HG03442 (cell line): ENCODE data around the gene VSIR.
A peak's percentile ranks its signal among the peaks of the same experiment; 100 is the strongest.

ENCODE experiments used
- ATAC-seq: cut with Tn5 transposase; IDR thresholded peaks from one replicate; pipeline ENCODE4 v1.9.1; 2021; ENCODE audit warnings: mild to moderate bottlenecking, moderate library complexity; ENCODE audit not compliant: unreplicated experiment

VSIR gene

GRCh38 chr10:71735709-71736569 is 37.4 kb downstream of the VSIR start:
- ATAC-seq = no peak

- ATAC-seq = no peak
Measured at GRCh38 chr10:71734797-71735196, 38.5 kb downstream of the VSIR start.

GRCh38 chr10:71731791-71732190 is 41.5 kb downstream of the VSIR start:
- no peak for ATAC-seq

DNA sequence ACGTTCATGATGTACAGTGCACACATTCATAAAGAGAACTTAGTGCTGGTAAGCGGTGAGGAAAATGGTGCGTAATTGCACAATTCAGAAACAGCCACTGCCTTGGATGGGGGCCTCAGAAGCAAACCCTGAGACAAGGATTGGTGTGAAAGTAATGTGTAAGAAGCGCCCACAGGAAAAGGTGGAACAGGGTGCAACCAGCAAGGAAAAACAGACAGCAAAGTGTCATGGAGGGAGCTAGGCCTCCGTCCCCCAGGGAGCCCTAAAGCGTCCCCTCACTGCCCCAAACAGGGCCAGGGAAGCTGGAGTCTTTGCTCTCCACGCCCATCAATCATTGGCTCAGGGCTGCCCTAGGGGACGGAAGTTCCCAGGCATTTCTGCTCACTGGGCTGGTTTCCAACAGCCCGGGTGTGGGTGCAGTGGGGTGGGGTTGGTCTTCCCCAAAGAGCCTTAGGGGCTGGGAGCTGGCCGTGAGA is 44.1 kb downstream of the VSIR start:
- no peak for ATAC-seq

GRCh38 chr10:71727738-71728737 is 45.3 kb downstream of the VSIR start:
- ATAC-seq = peak; percentile 54

GRCh38 chr10:71727105-71727737 is 46.1 kb downstream of the VSIR start:
- peak; percentile 32 for ATAC-seq

GRCh38 chr10:71726580-71727104 is 46.7 kb downstream of the VSIR start:
- ATAC-seq = peak; percentile 9

DNA sequence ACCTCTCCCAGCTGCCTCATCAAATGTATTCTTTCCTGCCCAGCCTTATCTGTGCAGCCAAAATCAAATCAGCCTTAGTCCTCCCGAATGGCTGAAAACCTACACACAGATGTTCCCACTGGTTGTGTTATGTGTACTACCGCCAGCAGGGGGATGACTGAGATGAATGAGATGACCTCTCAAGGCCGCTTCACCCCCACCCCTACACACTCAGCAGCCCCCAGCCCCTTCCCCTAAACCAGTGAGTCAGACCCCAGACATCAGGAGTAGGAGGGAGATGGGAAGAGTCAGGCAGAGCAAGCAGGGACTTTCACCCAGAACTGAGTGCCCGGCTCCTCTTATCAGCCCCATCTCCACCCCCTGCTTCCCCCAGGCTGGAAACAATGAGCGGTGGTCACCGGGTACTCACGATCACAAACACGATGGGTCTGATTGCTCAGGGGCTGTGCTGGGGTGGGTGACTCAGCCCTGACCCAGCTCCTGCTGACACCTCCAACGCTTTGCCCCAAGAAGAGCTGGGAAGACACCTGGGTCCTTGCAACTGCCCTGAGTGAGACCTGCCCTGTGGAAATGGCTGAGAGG is 47.2 kb downstream of the VSIR start:
- no peak for ATAC-seq

- no peak for ATAC-seq
Measured at GRCh38 chr10:71725249-71725648, 48.1 kb downstream of the VSIR start.

- no peak for ATAC-seq
Measured at GRCh38 chr10:71724539-71724938, 48.8 kb downstream of the VSIR start.

DNA sequence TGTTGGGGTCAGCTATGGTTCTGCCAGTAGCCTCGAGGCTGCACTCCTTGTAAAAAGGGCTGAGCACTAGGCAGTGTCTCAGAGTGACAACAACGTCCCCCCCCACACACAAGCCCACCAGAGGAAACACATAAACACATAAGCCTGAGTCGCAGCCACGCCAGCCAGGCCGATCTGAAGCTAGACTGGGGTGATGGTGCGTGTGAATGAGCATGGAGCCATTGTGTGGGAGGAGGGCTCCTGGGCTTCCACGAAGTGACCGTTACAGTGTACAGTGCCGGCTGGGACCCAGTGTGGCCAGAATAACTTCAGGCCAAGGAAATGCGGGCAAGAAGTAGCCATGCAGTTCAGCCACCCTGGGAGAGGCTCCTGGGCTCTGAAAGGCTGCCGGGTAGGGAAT is 50.0 kb downstream of the VSIR start:
- no peak for ATAC-seq

DNA sequence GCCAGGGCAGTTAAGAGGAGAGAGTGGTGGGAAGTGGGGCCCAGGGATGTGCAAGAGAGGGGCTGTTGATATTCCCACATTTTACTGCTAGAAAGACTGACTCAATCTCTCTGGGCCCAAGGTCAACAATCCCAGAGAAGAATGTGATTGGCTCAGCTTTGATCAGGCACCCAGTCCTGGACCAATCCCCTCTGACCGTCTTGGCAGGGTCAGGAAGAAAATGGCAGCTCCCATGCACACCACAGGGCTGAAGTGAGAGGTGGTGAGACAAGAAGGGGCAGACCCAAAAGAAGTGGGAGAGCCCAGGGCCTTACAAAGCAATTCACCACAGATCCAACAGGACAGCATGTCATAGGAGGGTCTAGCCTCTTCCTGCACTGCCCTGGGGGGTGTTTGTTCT is 50.5 kb downstream of the VSIR start:
- no peak for ATAC-seq

GRCh38 chr10:71721313-71721712 is 52.0 kb downstream of the VSIR start:
- no peak for ATAC-seq

- no peak for ATAC-seq
Measured at GRCh38 chr10:71720288-71720687, 53.0 kb downstream of the VSIR start.

GRCh38 chr10:71719464-71720201 is 53.7 kb downstream of the VSIR start, which contains the start of gene C10orf105:
C10orf105 (minus strand) TSS chr10:71719778; CDS start chr10:71716337, 3,441 bp downstream.
- no peak for ATAC-seq

- no peak for ATAC-seq
Measured at GRCh38 chr10:71719042-71719441, 54.3 kb downstream of the VSIR start.

GRCh38 chr10:71718165-71718698 is 55.1 kb downstream of the VSIR start:
- ATAC-seq = no peak

GRCh38 chr10:71717551-71717951 is 55.8 kb downstream of the VSIR start:
- no peak for ATAC-seq

DNA sequence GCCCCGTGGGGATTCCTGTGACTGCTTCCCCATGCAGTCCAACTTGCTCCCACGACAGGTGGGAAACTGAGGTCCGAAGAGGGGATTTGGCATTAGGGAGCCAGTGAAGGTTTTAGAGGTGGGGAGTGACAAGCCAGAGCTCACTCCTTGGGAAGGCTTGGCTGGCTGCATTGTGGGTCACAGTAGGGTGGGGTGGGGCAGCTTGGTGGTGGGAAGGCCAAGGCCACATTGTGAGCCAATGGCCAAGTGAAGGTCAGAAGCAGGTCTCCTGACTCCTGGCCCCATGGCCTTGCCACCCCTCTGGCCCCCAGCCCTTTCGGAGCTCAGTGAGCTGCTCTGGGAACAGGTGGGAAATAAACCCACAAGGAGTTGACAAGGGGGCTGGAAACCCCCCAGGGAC is 56.3 kb downstream of the VSIR start:
- no peak for ATAC-seq
